CD4-positive, CD25-positive, alpha-beta regulatory T cell (primary cell): ENCODE results near the gene PAM. TPM values are rescaled to one million over a fixed set of nuclear protein-coding genes. Genes with fewer than 3 reads are reported as not detected.

Experiments used
- ATAC-seq, 2 donors: fragments of 150-1000 bp; cut with Tn5 transposase; one replicate each; pipeline ENCODE4 v1.10.0; 2021; ENCODE audit warnings: low read depth in 2 of 2, moderate number of reproducible peaks in 2 of 2, moderate library complexity in 1 of 2
- DNase-seq, 3 donors: peaks; one replicate each; pipeline versions ENCODE4 v3.0.0 to v3.0.0-alpha.2; 2012 to 2022; ENCODE audit warnings: mixed read lengths in 1 of 3
- H3K27ac ChIP-seq: one replicate; pipeline ENCODE4 v1.7.0; 2013; ENCODE audit warnings: mild to moderate bottlenecking, low read length; ENCODE audit not compliant: insufficient read depth, poor library complexity, severe bottlenecking
- H3K27me3 ChIP-seq: one replicate; pipeline ENCODE4 v1.7.0; 2013; ENCODE audit warnings: low read length; ENCODE audit not compliant: control insufficient read depth, insufficient read depth
- H3K36me3 ChIP-seq: one replicate; pipeline ENCODE4 v1.7.0; 2013; ENCODE audit warnings: mild to moderate bottlenecking, low read length, moderate library complexity; ENCODE audit not compliant: control insufficient read depth, insufficient read depth
- H3K4me1 ChIP-seq: 2 replicates; pipeline ENCODE4 v1.7.0; 2013; ENCODE audit warnings: mild to moderate bottlenecking, low read length; ENCODE audit not compliant: insufficient read depth, control insufficient read depth, poor library complexity, severe bottlenecking
- H3K4me3 ChIP-seq: one replicate; pipeline ENCODE4 v1.7.0; 2013; ENCODE audit warnings: low read depth, mild to moderate bottlenecking, low read length, moderate library complexity
- H3K9me3 ChIP-seq, 2 experiments: 1 replicate in 1 of 2; 2 replicates in 1 of 2; pipeline ENCODE4 v1.7.0; 2013; ENCODE audit warnings: low read length in 2 of 2, mild to moderate bottlenecking in 1 of 2, moderate library complexity in 1 of 2; ENCODE audit not compliant: control insufficient read depth in 2 of 2
- H3K27ac Mint-ChIP-seq, 3 donors: one replicate each; pipeline ENCODE4 v1.8.0; 2020 to 2022; ENCODE audit warnings: mild to moderate bottlenecking in 3 of 3, mixed read lengths in 3 of 3, moderate library complexity in 2 of 3
- H3K27me3 Mint-ChIP-seq: one replicate; pipeline ENCODE4 v1.8.0; 2022; ENCODE audit warnings: mild to moderate bottlenecking, mixed read lengths
- H3K36me3 Mint-ChIP-seq: one replicate; pipeline ENCODE4 v1.8.0; 2020; ENCODE audit warnings: mixed read lengths
- H3K4me1 Mint-ChIP-seq, 4 donors: one replicate each; pipeline ENCODE4 v1.8.0; 2020 to 2022; ENCODE audit warnings: mixed read lengths in 4 of 4, mild to moderate bottlenecking in 1 of 4
- H3K4me3 Mint-ChIP-seq, 4 donors: one replicate each; pipeline ENCODE4 v1.8.0; 2020 to 2022; ENCODE audit warnings: mild to moderate bottlenecking in 4 of 4, mixed read lengths in 4 of 4, moderate library complexity in 3 of 4
- H3K9me3 Mint-ChIP-seq, 7 donors: one replicate each; pipeline ENCODE4 v1.8.0; 2020 to 2022; ENCODE audit warnings: mixed read lengths in 7 of 7, mild to moderate bottlenecking in 3 of 7, moderate library complexity in 2 of 7
- polyA plus RNA-seq, 4 donors: library from polyadenylated mRNA; unstranded; fragments of 300-500 nt; fragmentation: Illumina TruSeq; gene quantifications; one replicate each; pipeline ENCODE4 v1.2.3, GENCODE V29; 2021
- total RNA-seq: library from RNA; stranded (reverse); gene quantifications from one replicate; pipeline ENCODE4 v1.2.3, GENCODE V29; 2022

Gene PAM
- total and polyA plus RNA-seq, 5 donors from 2014 or later = 22.9 to 60.0 (median 34.7) TPM

- no peak overlapping the region for H3K27ac ChIP-seq
- no peak overlapping the region for H3K27ac Mint-ChIP-seq
Observed at GRCh38 chr5:102875721-102876123, 120.6 kb downstream of the PAM start.

GRCh38 chr5:102876610-102877009, 121.5 kb downstream of the PAM start:
- Histone ChIP-seq H3K27me3 (no peaks in the 10 kb centered on the region), H3K36me3 (peaks cover 8% of the 10 kb centered on the region), H3K27ac (no peak overlapping the region), H3K4me3 (no peak overlapping the region), H3K4me1 (no peaks in the 10 kb centered on the region), H3K9me3 (no peaks in the 10 kb centered on the region)
- Mint-ChIP-seq H3K4me3 (no peak overlapping the region), H3K4me1 (peaks cover 0 to 9% (median 2%) of the 10 kb centered on the region in 4 donors), H3K9me3 (no peaks in the 10 kb centered on the region), H3K27ac (no peak overlapping the region), H3K27me3 (no peaks in the 10 kb centered on the region), H3K36me3 (peaks cover 19% of the 10 kb centered on the region)
- DNase-seq = no peak
- no peak for ATAC-seq

More at GRCh38 chr5:102875721-102876123, 120.6 kb downstream of the PAM start:
- H3K9me3 ChIP-seq = no peaks in the 10 kb centered on the region
- H3K36me3 ChIP-seq = peaks cover 8% of the 10 kb centered on the region
- H3K4me1 Mint-ChIP-seq = peaks cover 0 to 9% (median 2%) of the 10 kb centered on the region in 4 donors
- no peaks in the 10 kb centered on the region for H3K27me3 ChIP-seq
- H3K4me1 ChIP-seq = no peaks in the 10 kb centered on the region
- peaks cover 19% of the 10 kb centered on the region for H3K36me3 Mint-ChIP-seq
- no peak for ATAC-seq
- H3K9me3 Mint-ChIP-seq = no peaks in the 10 kb centered on the region
- no peak overlapping the region for H3K4me3 ChIP-seq
- DNase-seq = no peak
- no peak overlapping the region for H3K4me3 Mint-ChIP-seq
- H3K27me3 Mint-ChIP-seq = no peaks in the 10 kb centered on the region

- no peak overlapping the region for H3K27ac Mint-ChIP-seq
- H3K36me3 ChIP-seq = peaks cover 2% of the 10 kb centered on the region
- H3K4me1 ChIP-seq = no peaks in the 10 kb centered on the region
- H3K27ac ChIP-seq = no peak overlapping the region
- no peaks in the 10 kb centered on the region for H3K27me3 Mint-ChIP-seq
- H3K9me3 ChIP-seq = no peaks in the 10 kb centered on the region
- H3K9me3 Mint-ChIP-seq = peaks cover 0 to 7% (median 0%) of the 10 kb centered on the region in 7 donors
- peaks cover 0 to 9% (median 2%) of the 10 kb centered on the region in 4 donors for H3K4me1 Mint-ChIP-seq
- H3K36me3 Mint-ChIP-seq = peaks cover 19% of the 10 kb centered on the region
- no peak for DNase-seq
- no peak overlapping the region for H3K4me3 ChIP-seq
- H3K4me3 Mint-ChIP-seq = no peak overlapping the region
- no peaks in the 10 kb centered on the region for H3K27me3 ChIP-seq
- ATAC-seq = no peak
Observed at GRCh38 chr5:102879741-102880140, 124.6 kb downstream of the PAM start.

GRCh38 chr5:102886586-102886985, 131.5 kb downstream of the PAM start:
- Mint-ChIP-seq H3K9me3 (peaks cover 0 to 7% (median 0%) of the 10 kb centered on the region in 7 donors), H3K4me3 (no peak overlapping the region), H3K36me3 (peaks cover 19% of the 10 kb centered on the region), H3K27me3 (no peaks in the 10 kb centered on the region), H3K4me1 (peaks cover 9 to 14% (median 11%) of the 10 kb centered on the region in 4 donors), H3K27ac (no peak overlapping the region)
- Histone ChIP-seq H3K4me3 (no peak overlapping the region), H3K4me1 (no peaks in the 10 kb centered on the region), H3K36me3 (no peaks in the 10 kb centered on the region), H3K27me3 (no peaks in the 10 kb centered on the region), H3K9me3 (no peaks in the 10 kb centered on the region), H3K27ac (no peak overlapping the region)
- ATAC-seq (no peak), DNase-seq (no peak)

GRCh38 chr5:102888483-102888882, 133.4 kb downstream of the PAM start:
- Mint-ChIP-seq H3K4me3 (no peak overlapping the region), H3K4me1 (peaks cover 9 to 19% (median 15%) of the 10 kb centered on the region in 4 donors), H3K27me3 (no peaks in the 10 kb centered on the region), H3K36me3 (peaks cover 10% of the 10 kb centered on the region), H3K27ac (no peak overlapping the region), H3K9me3 (no peaks in the 10 kb centered on the region)
- Histone ChIP-seq H3K36me3 (no peaks in the 10 kb centered on the region), H3K4me1 (no peaks in the 10 kb centered on the region), H3K9me3 (no peaks in the 10 kb centered on the region), H3K4me3 (no peak overlapping the region), H3K27me3 (no peaks in the 10 kb centered on the region), H3K27ac (no peak overlapping the region)
- no peak for ATAC-seq
- no peak for DNase-seq

GRCh38 chr5:102889033-102889432, 133.9 kb downstream of the PAM start:
- H3K27ac Mint-ChIP-seq = no peak overlapping the region

GRCh38 chr5:102890133-102890532, 135.0 kb downstream of the PAM start:
- Histone ChIP-seq H3K36me3 (no peaks in the 10 kb centered on the region), H3K9me3 (no peaks in the 10 kb centered on the region), H3K27ac (no peak overlapping the region), H3K4me1 (no peaks in the 10 kb centered on the region), H3K27me3 (no peaks in the 10 kb centered on the region), H3K4me3 (no peak overlapping the region)
- Mint-ChIP-seq H3K9me3 (peaks cover 0 to 2% (median 0%) of the 10 kb centered on the region in 7 donors), H3K27ac (no peak overlapping the region), H3K27me3 (no peaks in the 10 kb centered on the region), H3K4me3 (no peak overlapping the region), H3K4me1 (peaks cover 12 to 19% (median 16%) of the 10 kb centered on the region in 4 donors), H3K36me3 (peaks cover 20% of the 10 kb centered on the region)
- ATAC-seq (no peak), DNase-seq (no peak)

More at GRCh38 chr5:102889033-102889432, 133.9 kb downstream of the PAM start:
- H3K4me1 Mint-ChIP-seq = peaks cover 9 to 19% (median 16%) of the 10 kb centered on the region in 4 donors
- no peak for DNase-seq
- no peak overlapping the region for H3K4me3 Mint-ChIP-seq
- Histone ChIP-seq H3K9me3 (no peaks in the 10 kb centered on the region), H3K4me1 (no peaks in the 10 kb centered on the region), H3K27me3 (no peaks in the 10 kb centered on the region), H3K36me3 (no peaks in the 10 kb centered on the region), H3K27ac (no peak overlapping the region), H3K4me3 (no peak overlapping the region)
- H3K9me3 Mint-ChIP-seq = peaks cover 0 to 1% (median 0%) of the 10 kb centered on the region in 7 donors
- no peaks in the 10 kb centered on the region for H3K27me3 Mint-ChIP-seq
- H3K36me3 Mint-ChIP-seq = peaks cover 13% of the 10 kb centered on the region
- ATAC-seq = no peak

- DNase-seq = no peak
- no peak overlapping the region for H3K4me3 Mint-ChIP-seq
- H3K36me3 Mint-ChIP-seq = peaks cover 20% of the 10 kb centered on the region
- no peaks in the 10 kb centered on the region for H3K27me3 ChIP-seq
- no peaks in the 10 kb centered on the region for H3K36me3 ChIP-seq
- no peak overlapping the region for H3K27ac ChIP-seq
- no peak overlapping the region for H3K27ac Mint-ChIP-seq
- H3K27me3 Mint-ChIP-seq = no peaks in the 10 kb centered on the region
- peaks cover 12 to 19% (median 16%) of the 10 kb centered on the region in 4 donors for H3K4me1 Mint-ChIP-seq
- no peak for ATAC-seq
- H3K9me3 ChIP-seq = no peaks in the 10 kb centered on the region
- peaks cover 0 to 2% (median 0%) of the 10 kb centered on the region in 7 donors for H3K9me3 Mint-ChIP-seq
- H3K4me1 ChIP-seq = no peaks in the 10 kb centered on the region
- H3K4me3 ChIP-seq = no peak overlapping the region
Observed at GRCh38 chr5:102891175-102891574, 136.1 kb downstream of the PAM start.
